ENCODE data around the gene FAM13B. TPM values are rescaled to one million over a fixed set of nuclear protein-coding genes. Genes with fewer than 3 reads are reported as not detected.

The FAM13B gene
- total RNA-seq, 2 experiments from 2014 or later = 33.1 to 36.7 TPM

DNA sequence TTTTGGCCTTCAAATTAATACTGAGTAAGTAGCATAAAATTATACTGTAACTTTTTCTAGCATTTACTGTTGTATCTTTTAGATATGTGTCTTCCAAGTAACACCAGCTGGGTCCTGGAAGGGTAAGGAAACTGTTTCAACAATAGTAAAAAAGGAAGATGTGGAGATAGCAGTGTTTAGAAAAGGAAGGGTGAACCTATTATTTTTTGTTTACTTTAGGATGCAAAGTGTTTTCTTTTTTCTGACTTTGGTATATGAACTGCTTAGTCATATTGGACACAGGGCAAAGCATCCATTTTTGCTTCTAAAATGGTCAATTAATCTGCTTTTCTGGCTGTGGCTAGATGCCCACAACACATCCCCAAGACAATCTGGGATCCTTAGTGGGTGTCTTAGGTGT, 138.3 kb downstream of the FAM13B start:
- H3K9me3 ChIP-seq (ENCODE audit: control insufficient read depth in 1 of 2, insufficient read depth in 1 of 2, low read length in 2 of 2) = peaks cover 0 to 2% of the 10 kb centered on the region in 2 experiments
- H3K27me3 ChIP-seq (ENCODE audit: control insufficient read depth in 1 of 2, insufficient read depth in 2 of 2, low read length in 2 of 2) = no peaks in the 10 kb centered on the region
- Mint-ChIP-seq H3K4me3 (no peak overlapping the region), H3K27ac (no peak overlapping the region), H3K4me1 (ENCODE audit: low read depth) (peaks cover 2% of the 10 kb centered on the region), H3K36me3 (ENCODE audit: low read depth) (no peaks in the 10 kb centered on the region), H3K27me3 (peaks cover 4% of the 10 kb centered on the region), H3K9me3 (no peaks in the 10 kb centered on the region)
- H3K36me3 ChIP-seq (ENCODE audit: insufficient read depth, low read length) = no peaks in the 10 kb centered on the region
- TF ChIP-seq, protein P1, sequence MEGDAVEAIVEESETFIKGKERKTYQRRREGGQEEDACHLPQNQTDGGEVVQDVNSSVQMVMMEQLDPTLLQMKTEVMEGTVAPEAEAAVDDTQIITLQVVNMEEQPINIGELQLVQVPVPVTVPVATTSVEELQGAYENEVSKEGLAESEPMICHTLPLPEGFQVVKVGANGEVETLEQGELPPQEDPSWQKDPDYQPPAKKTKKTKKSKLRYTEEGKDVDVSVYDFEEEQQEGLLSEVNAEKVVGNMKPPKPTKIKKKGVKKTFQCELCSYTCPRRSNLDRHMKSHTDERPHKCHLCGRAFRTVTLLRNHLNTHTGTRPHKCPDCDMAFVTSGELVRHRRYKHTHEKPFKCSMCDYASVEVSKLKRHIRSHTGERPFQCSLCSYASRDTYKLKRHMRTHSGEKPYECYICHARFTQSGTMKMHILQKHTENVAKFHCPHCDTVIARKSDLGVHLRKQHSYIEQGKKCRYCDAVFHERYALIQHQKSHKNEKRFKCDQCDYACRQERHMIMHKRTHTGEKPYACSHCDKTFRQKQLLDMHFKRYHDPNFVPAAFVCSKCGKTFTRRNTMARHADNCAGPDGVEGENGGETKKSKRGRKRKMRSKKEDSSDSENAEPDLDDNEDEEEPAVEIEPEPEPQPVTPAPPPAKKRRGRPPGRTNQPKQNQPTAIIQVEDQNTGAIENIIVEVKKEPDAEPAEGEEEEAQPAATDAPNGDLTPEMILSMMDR (IDR thresholded peaks at IDR 0.05) = no peak
- intact Hi-C loops (cut with DNase I, micrococcal nuclease) = no loop called here
- CTCF ChIA-PET = no interaction called here
- DNase-seq (no peak), ATAC-seq (ENCODE audit: poor library complexity) (no peak)
- no peak overlapping the region for H3K27ac ChIP-seq (ENCODE audit: low read depth in 1 of 2, low read length in 2 of 2)
- POLR2A ChIA-PET = no interaction called here
- peaks cover 2% of the 10 kb centered on the region for H3K4me1 ChIP-seq (ENCODE audit: insufficient read depth, low read length)
- H3K4me3 ChIP-seq (ENCODE audit: low read length) = no peak overlapping the region

DNA sequence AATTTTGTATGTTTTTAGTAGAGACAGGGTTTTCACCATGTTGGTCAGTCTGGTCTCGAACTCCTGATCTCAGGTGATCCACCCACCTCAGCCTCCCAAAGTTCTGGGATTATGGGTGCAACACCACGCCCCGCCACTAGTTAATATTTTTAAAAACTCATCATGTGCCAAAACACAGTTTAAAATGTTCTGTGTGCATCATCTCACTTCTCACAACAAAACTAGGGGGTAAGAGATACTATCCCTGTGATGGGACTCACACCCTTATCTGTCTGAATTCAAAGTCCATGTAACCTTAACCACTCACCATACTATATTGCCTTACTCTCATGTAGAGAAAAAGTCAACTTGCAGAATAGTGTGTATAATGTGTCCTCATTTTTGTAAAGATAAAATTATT, 141.0 kb downstream of the FAM13B start:
- Mint-ChIP-seq H3K4me1 (ENCODE audit: low read depth) (peaks cover 25% of the 10 kb centered on the region), H3K27ac (no peak overlapping the region)

DNA sequence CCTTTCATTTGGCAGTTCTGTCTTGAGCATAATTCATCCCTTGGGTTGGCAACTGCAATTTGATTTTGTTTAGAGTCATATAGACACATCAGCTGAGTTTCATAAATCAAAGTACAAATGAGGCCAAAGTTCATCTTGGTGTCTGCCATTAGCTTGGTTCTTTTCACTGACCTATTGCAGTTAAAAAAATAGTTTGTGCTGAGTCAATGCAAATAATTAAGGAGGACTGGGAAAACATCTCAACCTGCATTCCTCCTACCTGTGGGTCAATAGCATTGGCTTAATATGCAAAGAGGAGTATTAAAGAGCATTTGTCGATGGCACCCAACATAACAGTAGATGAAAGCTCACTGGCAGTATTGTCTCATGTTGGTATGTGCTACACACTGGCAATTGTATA, 142.0 kb downstream of the FAM13B start:
- Histone ChIP-seq H3K4me1 (ENCODE audit: insufficient read depth, low read length) (peaks cover 16% of the 10 kb centered on the region), H3K27me3 (ENCODE audit: control insufficient read depth in 1 of 2, insufficient read depth in 2 of 2, low read length in 2 of 2) (no peaks in the 10 kb centered on the region), H3K27ac (ENCODE audit: low read depth in 1 of 2, low read length in 2 of 2) (no peak overlapping the region), H3K4me3 (ENCODE audit: low read length) (no peak overlapping the region), H3K9me3 (ENCODE audit: control insufficient read depth in 1 of 2, insufficient read depth in 1 of 2, low read length in 2 of 2) (peaks cover 0 to 4% of the 10 kb centered on the region in 2 experiments), H3K36me3 (ENCODE audit: insufficient read depth, low read length) (no peaks in the 10 kb centered on the region)
- H3K4me3 Mint-ChIP-seq = no peak overlapping the region
- intact Hi-C loops (cut with DNase I, micrococcal nuclease) = no loop called here
- ChIA-PET POLR2A (no interaction called here), CTCF (no interaction called here)
- DNase-seq (no peak), ATAC-seq (ENCODE audit: poor library complexity) (no peak)
- peaks cover 6% of the 10 kb centered on the region for H3K36me3 Mint-ChIP-seq (ENCODE audit: low read depth)
- peaks cover 4% of the 10 kb centered on the region for H3K27me3 Mint-ChIP-seq
- peaks cover 29% of the 10 kb centered on the region for H3K4me1 Mint-ChIP-seq (ENCODE audit: low read depth)
- H3K9me3 Mint-ChIP-seq = no peaks in the 10 kb centered on the region
- H3K27ac Mint-ChIP-seq = no peak overlapping the region
- TF ChIP-seq, protein P1 (IDR thresholded peaks at IDR 0.05) = no peak

More for the DNA sequence above, 141.0 kb downstream of the FAM13B start:
- peaks cover 6% of the 10 kb centered on the region for H3K36me3 Mint-ChIP-seq (ENCODE audit: low read depth)
- Histone ChIP-seq H3K36me3 (ENCODE audit: insufficient read depth, low read length) (no peaks in the 10 kb centered on the region), H3K27ac (ENCODE audit: low read depth in 1 of 2, low read length in 2 of 2) (no peak overlapping the region), H3K27me3 (ENCODE audit: control insufficient read depth in 1 of 2, insufficient read depth in 2 of 2, low read length in 2 of 2) (no peaks in the 10 kb centered on the region), H3K4me1 (ENCODE audit: insufficient read depth, low read length) (peaks cover 16% of the 10 kb centered on the region), H3K4me3 (ENCODE audit: low read length) (no peak overlapping the region), H3K9me3 (ENCODE audit: control insufficient read depth in 1 of 2, insufficient read depth in 1 of 2, low read length in 2 of 2) (peaks cover 0 to 4% of the 10 kb centered on the region in 2 experiments)
- no peak for ATAC-seq (ENCODE audit: poor library complexity)
- H3K4me3 Mint-ChIP-seq = no peak overlapping the region
- intact Hi-C loops (cut with DNase I, micrococcal nuclease) = no loop called here
- H3K27me3 Mint-ChIP-seq = peaks cover 4% of the 10 kb centered on the region
- ChIA-PET POLR2A (no interaction called here), CTCF (interaction anchor here (0.9 kb wide), 1 partner anchor 12 kb away, joined by 3 read pairs; no protein-coding TSS in a partner anchor)
- no peak for DNase-seq
- no peaks in the 10 kb centered on the region for H3K9me3 Mint-ChIP-seq
- TF ChIP-seq, protein P1 (IDR thresholded peaks at IDR 0.05) = no peak
